ENCODE data around the gene KREMEN2.

DNA sequence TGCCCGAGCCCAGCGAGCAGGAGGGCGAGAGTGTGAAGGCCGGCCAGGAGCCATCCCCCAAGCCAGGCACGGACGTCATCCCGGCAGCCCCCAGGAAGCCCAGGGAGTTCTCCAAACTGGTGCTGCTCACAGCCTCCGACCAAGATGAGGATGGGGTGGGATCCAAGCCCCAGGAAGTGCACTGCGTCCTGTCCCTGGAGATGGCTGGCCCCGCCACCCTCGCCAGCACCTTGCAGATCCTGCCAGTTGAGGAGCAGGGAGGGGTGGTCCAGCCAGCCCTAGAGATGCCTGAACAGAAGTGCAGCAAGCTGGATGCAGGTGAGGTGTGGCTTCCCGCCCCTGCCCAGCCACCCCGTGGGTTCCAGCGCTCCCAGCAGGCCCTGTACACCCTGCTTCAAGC lies 34.4 kb upstream of the KREMEN2 start:
- TF ChIP-seq POU5F1 (IDR thresholded peaks at IDR 0.05; ENCODE audit: low read depth, low read length) = no peak
- no peak for TF ChIP-seq EZH2 (IDR thresholded peaks at IDR 0.05; ENCODE audit: low read depth, low read length, severe bottlenecking)
- no peak for TF ChIP-seq POLR2A (IDR thresholded peaks at IDR 0.05; ENCODE audit: control extremely low read depth in 1 of 2, low read depth in 2 of 2, low read length in 2 of 2)
- TF ChIP-seq GABPA (IDR thresholded peaks at IDR 0.05; ENCODE audit: borderline replicate concordance, insufficient read depth, low read length) = no peak
- TF ChIP-seq TEAD4 (IDR thresholded peaks at IDR 0.05; ENCODE audit: low read depth, low read length) = no peak
- TF ChIP-seq KDM5A (IDR thresholded peaks at IDR 0.05; ENCODE audit: low read length) = no peak
